K562 (cell line): ENCODE data around the gene CAPN2. TPM values are rescaled to one million over a fixed set of nuclear protein-coding genes. Genes with fewer than 3 reads are reported as not detected.

Experiments
- ATAC-seq: fragments of 200-7000 bp; cut with Tn5 transposase; 3 replicates; pipeline ENCODE4 v1.9.1; 2020; ENCODE audit warnings: moderate library complexity
- BruUV-seq: library from RNA; stranded (reverse); fragments of 400-500 nt; replicated peaks from 2 replicates; lab custom pipeline; 2021; lab: Mats Ljungman, UMichigan
- CTCF ChIA-PET: fragments of 300-600 bp; formaldehyde crosslinking; extraction: SDS; loops from one replicate; lab custom pipeline; 2021; ENCODE audit warnings: low intra/inter-chr PET ratio; lab: Yijun Ruan, JAX
- POLR2A ChIA-PET: fragments of 300-600, 350-650 bp; sonication (Branson Sonifier 250); formaldehyde crosslinking; extraction: SDS; loops from one replicate; lab custom pipeline; 2021; ENCODE audit warnings: antibody characterized with exemption, inconsistent platforms; lab: Yijun Ruan, JAX
- DNase-seq, 4 experiments: peaks; one replicate each; pipeline versions ENCODE4 v3.0.0 to v3.0.0-alpha.2; 2011 to 2018; ENCODE audit warnings: low spot score in 3 of 4, mixed read lengths in 3 of 4; ENCODE audit errors: extremely low read depth in 1 of 4
- FAIRE-seq: peaks from 2 replicates; lab custom pipeline; 2011; peaks lifted over from hg19 to GRCh38; lab: Jason Lieb, UNC
- H2AFZ ChIP-seq: 2 replicates; pipeline ENCODE4 v1.6.0; 2011; ENCODE audit warnings: low read depth, low read length, control low read depth, inconsistent platforms
- H3K27ac ChIP-seq: fragments of 200-600 bp; 3 replicates; pipeline ENCODE4 v1.8.0; 2011; ENCODE audit warnings: low read depth, mild to moderate bottlenecking, control low read depth, inconsistent platforms, low read length, moderate library complexity, mixed read lengths; ENCODE audit errors: extremely low read depth
- H3K27me3 ChIP-seq, 2 experiments: fragments of 300-600 bp in 1 of 2; 2 replicates in 1 of 2; 3 replicates in 1 of 2; pipeline versions ENCODE4 v1.6.0 to v1.8.0; 2011; ENCODE audit warnings: inconsistent platforms in 2 of 2, low read length in 2 of 2, mild to moderate bottlenecking in 1 of 2, mixed read lengths in 1 of 2, moderate library complexity in 1 of 2; ENCODE audit not compliant: control insufficient read depth in 2 of 2, insufficient read depth in 2 of 2
- H3K36me3 ChIP-seq: fragments of 300-600 bp; 3 replicates; pipeline ENCODE4 v1.8.0; 2011; ENCODE audit warnings: mild to moderate bottlenecking, low read length, inconsistent platforms; ENCODE audit not compliant: control insufficient read depth, insufficient read depth
- H3K4me1 ChIP-seq, 2 experiments: fragments of 200-600 bp in 1 of 2; replicated peaks in 1 of 2; 2 replicates in 1 of 2; 3 replicates in 1 of 2; pipeline versions ENCODE4 v1.5.1 to v1.8.0; 2011; ENCODE audit warnings: inconsistent platforms in 2 of 2, low read length in 2 of 2, mild to moderate bottlenecking in 1 of 2, mixed read lengths in 1 of 2, moderate library complexity in 1 of 2; ENCODE audit not compliant: control insufficient read depth in 2 of 2, insufficient read depth in 2 of 2
- H3K4me2 ChIP-seq: 2 replicates; pipeline ENCODE4 v1.6.1; 2011; ENCODE audit warnings: low read length, control low read depth, inconsistent platforms, mixed read lengths; ENCODE audit not compliant: insufficient read depth
- H3K4me3 ChIP-seq: fragments of 200-600 bp; sonication (generic), shearing (Covaris generic); 2 replicates; pipeline ENCODE4 v1.5.1; 2016; ENCODE audit warnings: control low read depth, inconsistent platforms
- H3K79me2 ChIP-seq: fragments of 200-600 bp; 3 replicates; pipeline ENCODE4 v1.8.0; 2011; ENCODE audit warnings: low read length, inconsistent platforms; ENCODE audit not compliant: control insufficient read depth, insufficient read depth
- H3K9ac ChIP-seq, 2 experiments: 2 replicates each; pipeline versions ENCODE4 v1.6.0 to v1.6.1; 2011; ENCODE audit warnings: low read depth in 2 of 2, low read length in 2 of 2, control low read depth in 1 of 2, inconsistent platforms in 1 of 2, mild to moderate bottlenecking in 1 of 2, mixed read lengths in 1 of 2; ENCODE audit not compliant: insufficient read depth in 1 of 2
- H3K9me1 ChIP-seq: one replicate; pipeline ENCODE4 v1.6.0; 2011; ENCODE audit warnings: inconsistent platforms, mild to moderate bottlenecking, low read length, moderate library complexity; ENCODE audit not compliant: control insufficient read depth, insufficient read depth
- H3K9me3 ChIP-seq: replicated peaks from 2 replicates; pipeline ENCODE4 v1.5.1; 2011; ENCODE audit warnings: low read depth, low read length, inconsistent platforms; ENCODE audit not compliant: control insufficient read depth, insufficient read depth
- H4K20me1 ChIP-seq: replicated peaks from 2 replicates; pipeline ENCODE4 v1.6.1; 2011; ENCODE audit warnings: low read length, inconsistent platforms, mixed read lengths; ENCODE audit not compliant: control insufficient read depth, insufficient read depth
- CAMTA2 ChIP-seq: fragments of 250-450 bp; sonication (Bioruptor Pico); conservative IDR thresholded peaks from 2 replicates; pipeline ENCODE4 v1.5.1; 2022
- CTCFL ChIP-seq: IDR thresholded peaks from 2 replicates; pipeline ENCODE4 v1.6.1; 2011; ENCODE audit warnings: borderline replicate concordance, low read depth, mild to moderate bottlenecking, moderate library complexity, low read length; ENCODE audit not compliant: insufficient read depth, poor library complexity, severe bottlenecking
- SMAD4 ChIP-seq: fragments of 250-450 bp; sonication (Bioruptor Pico); conservative IDR thresholded peaks from 2 replicates; pipeline ENCODE4 v1.8.0; 2021; ENCODE audit warnings: inconsistent platforms, mild to moderate bottlenecking, moderate library complexity
- ZNF121 ChIP-seq: sonication (generic); formaldehyde crosslinking; conservative IDR thresholded peaks from 2 replicates; pipeline ENCODE4 v1.8.0; 2022; ENCODE audit warnings: missing genetic modification reagents
- ZNF316 ChIP-seq: fragments of 450-650 bp; IDR thresholded peaks from 2 replicates; pipeline ENCODE4 v1.6.1; 2016
- WGBS: fragments of 100-300 bp; shearing (Covaris generic); methylation state at CpG from one replicate; pipeline ENCODE4 v1.1.6; 2016; ENCODE audit warnings: low coverage, mixed read lengths; ENCODE audit not compliant: insufficient coverage; ENCODE audit errors: missing lambda C conversion rate; 5-methylcytosine and 5-hydroxymethylcytosine counted together
- in situ Hi-C: fragments of 300-500 bp; cut with MboI; formaldehyde crosslinking; loops from 4 replicates; pipeline ENCODE4 v1.15.0; 2018; ENCODE audit warnings: inconsistent platforms, mixed read lengths
- intact Hi-C: fragments of 100-400 bp; cut with micrococcal nuclease; formaldehyde crosslinking; loops from 2 replicates; pipeline ENCODE4 v1.14.2; 2022
- polyA plus RNA-seq, 8 experiments: library from polyadenylated mRNA; depleted of rRNA in 4 of 8; stranded (reverse) in 5 of 8; unstranded in 3 of 8; fragments of >200 nt; fragmentation: Nextera tagmentation in 2 of 8; fragmentation: Illumina TruSeq in 1 of 8; extraction: Ambion mirVana in 2 of 8; extraction: Trizol in 1 of 8; gene quantifications; 2 replicates each; pipeline versions ENCODE4 v1.2.1 to v1.2.3, GENCODE V29; 2011 to 2014; ENCODE audit warnings: inconsistent platforms in 1 of 8, missing spikeins in 1 of 8
- total RNA-seq, 7 experiments: library from RNA; depleted of rRNA in 6 of 7; stranded (reverse); fragments of >200 nt in 6 of 7; fragmentation: Illumina TruSeq in 2 of 7; extraction: Trizol in 2 of 7; gene quantifications; 2 replicates each; pipeline versions ENCODE4 v1.2.1 to v1.2.3, GENCODE V29; 2011 to 2021; ENCODE audit warnings: low replicate concordance in 1 of 7
- TF ChIP-seq, protein P1 (sequence below): sonication (generic); formaldehyde crosslinking; IDR thresholded peaks from 2 replicates; pipeline ENCODE4 v1.8.1; 2023; ENCODE audit warnings: mild to moderate bottlenecking, missing genetic modification reagents

Gene CAPN2
- total and polyA plus RNA-seq, 9 of the 15 experiments (the other 6 are each of a cell fraction or from before 2014, with no cell fraction given) = 24.6 to 157 (median 101) TPM

DNA sequence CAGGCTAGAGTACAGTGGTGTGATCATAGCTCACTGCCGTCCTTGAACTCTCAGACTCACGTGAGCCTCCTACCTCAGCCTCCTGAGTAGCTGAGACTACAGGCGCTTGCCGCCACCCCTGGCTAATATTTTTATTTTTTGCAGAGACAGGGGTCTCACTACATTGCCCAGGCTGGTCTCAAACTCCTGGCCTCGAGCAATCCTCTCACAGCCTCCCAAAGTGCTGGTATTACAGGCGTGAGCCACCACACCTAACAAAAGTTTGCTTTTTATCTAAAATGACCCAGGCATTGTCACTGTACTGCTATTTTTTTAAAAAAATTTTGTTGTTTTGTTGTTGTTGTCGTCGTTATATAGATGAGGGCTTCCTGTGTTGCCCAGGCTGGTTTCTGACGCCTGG, 46.4 kb downstream of the CAPN2 start:
- no peak for FAIRE-seq
- ATAC-seq = no peak
- no peak for DNase-seq
- CTCF ChIA-PET = interaction anchor here (0.7 kb wide), 1 partner anchor 574 kb away, joined by 3 read pairs; no protein-coding TSS in a partner anchor
- no TSS peak for BruUV-seq
- POLR2A ChIA-PET = interaction anchor here (8.0 kb wide), 1 partner anchor 15 kb away, joined by 75 read pairs; no protein-coding TSS in a partner anchor
- Histone ChIP-seq H3K4me3 (no peak overlapping the region), H3K79me2 (no peaks in the 10 kb centered on the region), H3K36me3 (peaks cover 82% of the 10 kb centered on the region)
- in situ Hi-C loops = loop anchor here (10.0 kb wide), 1 partner anchor 204 kb away; no protein-coding TSS in a partner anchor
- TF ChIP-seq CAMTA2 (no peak), ZNF121 (CRISPR knock-in tag) (peak; percentile 69)
- TF ChIP-seq, all 486 proteins: peak for 1
- Histone ChIP-seq H3K27ac (no peak overlapping the region), H3K27me3 (no peaks in the 10 kb centered on the region), H3K4me1 (no peaks in the 10 kb centered on the region; a peak in 1 of 5 replicates), H4K20me1 (no peaks in the 10 kb centered on the region), H3K4me2 (no peak overlapping the region), H3K9me3 (no peaks in the 10 kb centered on the region), H3K9ac (no peak overlapping the region), H2AFZ (no peak overlapping the region), H3K9me1 (no peaks in the 10 kb centered on the region)
- 91% methylated on average over 9 of the region's 9 CpGs for WGBS
- intact Hi-C loops = no loop called here

- no peak overlapping the region for H3K4me3 ChIP-seq
- POLR2A ChIA-PET = interaction anchor here (0.6 to 8.0 kb wide), 3 partner anchors 9 to 22 kb away, joined by 3 to 75 read pairs (median 5); no protein-coding TSS in a partner anchor
- no peaks in the 10 kb centered on the region for H3K27me3 ChIP-seq
- FAIRE-seq (peak; percentile 42), ATAC-seq (peak; percentile 76), DNase-seq (peak; percentile 50 to 64 (median 61))
- H3K36me3 ChIP-seq = peaks cover 81% of the 10 kb centered on the region
- H3K27ac ChIP-seq = no peak overlapping the region
- no peak overlapping the region for H3K4me2 ChIP-seq
- H4K20me1 ChIP-seq = no peaks in the 10 kb centered on the region
- CTCF ChIA-PET = no interaction called here
- H3K9ac ChIP-seq = no peak overlapping the region
- in situ Hi-C loops (loop anchor here (10.0 kb wide), 1 partner anchor 204 kb away; no protein-coding TSS in a partner anchor), intact Hi-C loops (no loop called here)
- H2AFZ ChIP-seq = no peak overlapping the region
- H3K4me1 ChIP-seq = no peaks in the 10 kb centered on the region; a peak in 1 of 5 replicates
- no TSS peak for BruUV-seq
- WGBS = 80% methylated on average over 13 of the region's 13 CpGs
- H3K9me3 ChIP-seq = no peaks in the 10 kb centered on the region
- no peaks in the 10 kb centered on the region for H3K79me2 ChIP-seq
- H3K9me1 ChIP-seq = no peaks in the 10 kb centered on the region
- TF ChIP-seq CTCFL (peak; percentile 29), SMAD4 (CRISPR knock-in tag) (no peak), ZNF316 (peak; percentile 27; the same call in 1 of the 2 replicates)
- TF ChIP-seq, protein P1, sequence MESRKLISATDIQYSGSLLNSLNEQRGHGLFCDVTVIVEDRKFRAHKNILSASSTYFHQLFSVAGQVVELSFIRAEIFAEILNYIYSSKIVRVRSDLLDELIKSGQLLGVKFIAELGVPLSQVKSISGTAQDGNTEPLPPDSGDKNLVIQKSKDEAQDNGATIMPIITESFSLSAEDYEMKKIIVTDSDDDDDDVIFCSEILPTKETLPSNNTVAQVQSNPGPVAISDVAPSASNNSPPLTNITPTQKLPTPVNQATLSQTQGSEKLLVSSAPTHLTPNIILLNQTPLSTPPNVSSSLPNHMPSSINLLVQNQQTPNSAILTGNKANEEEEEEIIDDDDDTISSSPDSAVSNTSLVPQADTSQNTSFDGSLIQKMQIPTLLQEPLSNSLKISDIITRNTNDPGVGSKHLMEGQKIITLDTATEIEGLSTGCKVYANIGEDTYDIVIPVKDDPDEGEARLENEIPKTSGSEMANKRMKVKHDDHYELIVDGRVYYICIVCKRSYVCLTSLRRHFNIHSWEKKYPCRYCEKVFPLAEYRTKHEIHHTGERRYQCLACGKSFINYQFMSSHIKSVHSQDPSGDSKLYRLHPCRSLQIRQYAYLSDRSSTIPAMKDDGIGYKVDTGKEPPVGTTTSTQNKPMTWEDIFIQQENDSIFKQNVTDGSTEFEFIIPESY (CRISPR knock-in tag) = peak; percentile 96
These were observed 46.9 kb downstream of the CAPN2 start for GRCh38 chr1:223759273-223759672.
